ENCODE data around the gene RSPO4. TPM values are rescaled to one million over a fixed set of nuclear protein-coding genes. Genes with fewer than 3 reads are reported as not detected.

RSPO4 gene
- total RNA-seq: not detected

GRCh38 chr20:1001911-1002681 is at the start of gene RSPO4:
Gene RSPO4, minus strand, starts transcription at chr20:1002311. Its CDS starts 147 bp downstream, at chr20:1002164.

GRCh38 chr20:916125-916799 is 85.8 kb downstream of the RSPO4 start, which contains the start of gene ANGPT4:
Gene ANGPT4, minus strand, starts transcription at chr20:916334. Its CDS starts 120 bp downstream, at chr20:916214.

Other genes starting within 250 kb of the RSPO4 start
- under 1 TPM in 1 of 2 donors, not detected in 1; 0.33 TPM for gene SLC52A3, start 233.8 kb downstream of the RSPO4 start, total RNA-seq
- 1 to 10 TPM; 2.8 to 3.3 TPM for gene FAM110A, start 168.6 kb downstream of the RSPO4 start, total RNA-seq
- gene ANGPT4, start 86.0 kb downstream of the RSPO4 start, total RNA-seq: under 1 TPM in 1 of 2 donors, not detected in 1; under 0.01 TPM
- gene PSMF1, start 116.3 kb upstream of the RSPO4 start, total RNA-seq: 10 to 100 TPM; 46.0 to 95.7 TPM
- gene TMEM74B, start 182.7 kb upstream of the RSPO4 start, total RNA-seq: not detected
- under 1 TPM in 1 of 2 donors, not detected in 1; under 0.01 TPM for gene C20orf202, start 201.1 kb upstream of the RSPO4 start, total RNA-seq
- not detected for gene RAD21L1, start 223.7 kb upstream of the RSPO4 start, total RNA-seq